ENCODE results near the gene SIGLEC9.
"Not testable (repeated sequence)": the region's sequence is repeated elsewhere in the genome, so short reads cannot be mapped to it uniquely, and the experiment has no call there.

SIGLEC9 gene

DNA sequence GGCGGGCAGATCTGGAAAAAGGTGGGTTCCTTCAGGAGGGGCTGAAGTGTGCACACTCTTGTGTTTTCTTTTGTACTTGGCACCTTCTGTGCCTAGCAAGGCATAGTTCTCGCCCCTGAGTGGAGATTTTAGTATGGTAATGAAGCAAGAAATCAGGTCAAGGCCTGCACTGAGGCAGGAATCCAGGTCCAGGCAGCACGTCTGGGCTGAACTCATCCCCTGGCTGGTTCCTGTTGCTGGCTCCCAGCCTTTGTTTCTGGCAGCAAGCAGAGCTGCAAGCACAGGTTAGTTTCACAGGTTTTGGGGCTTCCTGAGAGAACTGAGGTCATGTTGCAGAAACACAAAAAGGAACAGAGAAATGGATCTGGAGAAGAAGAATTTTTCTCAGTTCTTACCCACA lies 38.6 kb downstream of the SIGLEC9 start:
- no peak overlapping the region for H3K4me3 ChIP-seq (ENCODE audit: low read depth, low read length)
- TF ChIP-seq, protein P1, sequence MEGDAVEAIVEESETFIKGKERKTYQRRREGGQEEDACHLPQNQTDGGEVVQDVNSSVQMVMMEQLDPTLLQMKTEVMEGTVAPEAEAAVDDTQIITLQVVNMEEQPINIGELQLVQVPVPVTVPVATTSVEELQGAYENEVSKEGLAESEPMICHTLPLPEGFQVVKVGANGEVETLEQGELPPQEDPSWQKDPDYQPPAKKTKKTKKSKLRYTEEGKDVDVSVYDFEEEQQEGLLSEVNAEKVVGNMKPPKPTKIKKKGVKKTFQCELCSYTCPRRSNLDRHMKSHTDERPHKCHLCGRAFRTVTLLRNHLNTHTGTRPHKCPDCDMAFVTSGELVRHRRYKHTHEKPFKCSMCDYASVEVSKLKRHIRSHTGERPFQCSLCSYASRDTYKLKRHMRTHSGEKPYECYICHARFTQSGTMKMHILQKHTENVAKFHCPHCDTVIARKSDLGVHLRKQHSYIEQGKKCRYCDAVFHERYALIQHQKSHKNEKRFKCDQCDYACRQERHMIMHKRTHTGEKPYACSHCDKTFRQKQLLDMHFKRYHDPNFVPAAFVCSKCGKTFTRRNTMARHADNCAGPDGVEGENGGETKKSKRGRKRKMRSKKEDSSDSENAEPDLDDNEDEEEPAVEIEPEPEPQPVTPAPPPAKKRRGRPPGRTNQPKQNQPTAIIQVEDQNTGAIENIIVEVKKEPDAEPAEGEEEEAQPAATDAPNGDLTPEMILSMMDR (IDR thresholded peaks at IDR 0.05; ENCODE audit: borderline replicate concordance, insufficient read depth, low read depth, low read length): no peak

DNA sequence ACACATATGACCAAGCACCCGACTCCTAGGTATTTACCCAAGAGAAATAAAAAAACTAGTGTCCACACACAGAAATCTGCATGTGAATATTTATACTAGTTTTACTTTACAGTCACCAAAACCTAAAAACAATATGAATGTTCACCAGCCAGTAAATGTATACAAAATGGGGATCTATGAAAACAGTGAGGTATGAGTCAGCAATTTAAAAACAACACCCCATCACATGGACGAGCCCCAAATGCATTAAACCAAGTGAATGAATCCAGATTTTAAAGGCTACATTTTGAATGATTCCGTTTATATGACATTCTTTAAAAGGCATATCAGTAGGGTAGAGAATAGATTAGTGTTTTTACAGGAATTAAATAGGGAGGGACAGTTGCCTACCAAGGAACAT lies 39.5 kb downstream of the SIGLEC9 start:
- TF ChIP-seq, protein P1 (IDR thresholded peaks at IDR 0.05; ENCODE audit: borderline replicate concordance, insufficient read depth, low read depth, low read length): no peak
- no peak overlapping the region for H3K4me3 ChIP-seq (ENCODE audit: low read depth, low read length)

DNA sequence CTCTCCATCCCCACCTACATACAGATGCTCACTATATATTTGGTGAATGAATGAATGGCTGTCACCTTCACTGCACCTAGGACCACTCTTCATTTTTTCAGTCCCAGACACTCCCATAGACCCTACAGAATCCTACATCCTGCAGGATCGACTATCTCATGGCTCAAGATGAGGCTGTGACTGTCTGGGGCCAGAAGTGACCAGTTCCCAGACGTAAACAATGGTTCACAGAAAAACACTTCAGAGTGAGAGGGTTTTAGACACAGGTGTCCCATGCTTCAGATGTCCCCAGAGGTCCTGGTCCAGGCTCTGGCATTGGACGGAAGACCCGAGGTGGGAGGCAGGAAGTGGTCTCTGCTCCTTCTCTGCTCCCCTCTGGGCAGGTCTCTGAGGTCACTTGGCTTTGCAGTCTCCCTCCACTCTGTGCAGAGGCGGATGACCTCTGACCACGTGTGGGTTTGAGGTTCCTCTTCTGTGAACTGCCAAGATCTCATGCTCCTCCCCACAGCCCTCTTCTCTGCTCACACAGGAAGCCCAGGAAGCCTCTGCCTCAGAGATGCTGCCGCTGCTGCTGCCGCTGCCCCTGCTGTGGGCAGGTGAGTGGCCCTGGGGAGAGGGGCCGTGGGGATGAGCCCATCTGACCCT lies 42.3 kb downstream of the SIGLEC9 start:
- no peak overlapping the region for H3K4me3 ChIP-seq (ENCODE audit: low read depth, low read length)
- TF ChIP-seq, protein P1 (IDR thresholded peaks at IDR 0.05; ENCODE audit: borderline replicate concordance, insufficient read depth, low read depth, low read length): no peak

DNA sequence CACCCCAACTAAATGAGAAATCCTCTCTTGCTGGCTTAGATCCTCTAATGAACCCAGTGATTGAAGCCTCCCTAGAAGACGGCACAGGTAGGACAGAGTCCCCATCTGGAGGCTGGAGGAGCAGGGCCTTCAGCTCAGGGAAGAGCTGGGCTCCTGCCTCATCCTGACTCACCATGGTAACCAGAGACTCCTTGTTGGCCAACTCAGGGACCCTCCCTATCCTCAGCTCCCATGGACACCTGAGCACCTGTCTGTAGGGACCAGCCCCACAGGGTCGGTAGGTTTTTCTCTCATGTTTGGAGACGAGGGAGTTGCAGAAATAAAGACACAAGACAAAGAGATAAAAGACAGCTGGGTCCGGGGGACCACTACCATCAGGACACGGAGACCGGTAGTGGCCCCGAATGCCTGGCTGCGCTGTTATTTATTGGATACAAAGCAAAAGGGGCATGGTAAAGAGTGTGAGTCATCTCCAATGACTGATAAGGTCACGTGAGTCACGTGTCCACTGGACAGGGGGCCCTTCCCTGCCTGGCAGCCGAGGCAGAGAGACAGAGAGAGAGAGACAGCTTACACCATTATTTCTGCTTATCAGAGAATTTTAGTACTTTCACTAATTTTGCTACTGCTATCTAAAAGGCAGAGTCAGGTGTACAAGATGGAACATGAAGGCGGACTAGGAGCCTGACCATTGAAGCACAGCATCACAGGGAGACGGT lies 44.0 kb downstream of the SIGLEC9 start:
- H3K4me3 ChIP-seq (ENCODE audit: low read depth, low read length): no peak overlapping the region
- TF ChIP-seq, protein P1 (IDR thresholded peaks at IDR 0.05; ENCODE audit: borderline replicate concordance, insufficient read depth, low read depth, low read length): no peak

DNA sequence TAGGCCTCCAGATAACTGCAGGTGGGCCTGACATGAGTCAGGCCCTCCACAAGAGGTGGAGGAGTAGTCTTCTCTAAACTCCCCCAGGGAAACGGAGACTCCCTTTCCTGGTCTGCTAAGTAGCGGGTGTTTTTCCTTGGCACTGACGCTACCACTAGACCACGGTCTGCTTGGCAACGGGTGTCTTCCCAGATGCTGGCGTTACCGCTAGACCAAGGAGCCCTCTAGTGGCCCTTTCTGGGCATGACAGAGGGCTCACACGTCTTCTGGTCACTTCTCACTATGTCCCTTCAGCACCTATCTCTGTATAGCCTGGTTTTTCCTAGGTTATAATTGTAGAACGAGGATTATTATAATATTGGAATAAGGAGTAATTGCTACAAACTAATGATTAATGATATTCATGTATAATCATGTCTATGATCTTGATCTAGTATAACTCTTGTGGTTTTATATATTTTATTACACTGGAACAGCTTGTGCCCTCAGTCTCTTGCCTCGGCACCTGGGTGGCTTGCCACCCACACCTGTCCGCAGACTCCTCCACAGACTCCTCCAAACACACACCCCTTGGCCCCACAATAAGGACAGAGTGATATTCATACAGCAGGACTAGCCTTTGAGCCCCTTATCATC lies 44.7 kb downstream of the SIGLEC9 start:
- not testable (repeated sequence) for H3K4me3 ChIP-seq (ENCODE audit: low read depth, low read length)

DNA sequence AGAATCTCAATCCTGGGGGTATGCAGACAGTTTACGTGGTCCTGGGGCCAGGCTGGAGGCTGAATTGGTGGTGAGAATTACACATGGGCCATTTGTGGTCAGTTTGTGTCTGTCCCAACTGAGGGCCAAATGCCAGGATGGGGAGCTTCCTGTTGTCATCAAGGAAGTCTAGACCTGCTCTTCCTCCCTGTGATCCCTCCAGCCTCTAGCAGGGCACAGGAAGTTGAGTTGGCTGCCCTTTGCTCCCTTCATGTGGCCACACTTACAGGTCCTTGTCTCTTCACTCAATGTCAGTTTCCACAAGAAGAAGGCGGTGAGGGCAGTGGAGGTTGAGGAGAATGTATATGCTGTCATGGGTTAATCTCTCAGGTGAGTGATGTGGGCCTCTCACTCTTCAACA lies 47.5 kb downstream of the SIGLEC9 start:
- no peak overlapping the region for H3K4me3 ChIP-seq (ENCODE audit: low read depth, low read length)
- TF ChIP-seq, protein P1 (IDR thresholded peaks at IDR 0.05; ENCODE audit: borderline replicate concordance, insufficient read depth, low read depth, low read length): no peak

More for the DNA sequence above, 44.7 kb downstream of the SIGLEC9 start:
- TF ChIP-seq, protein P1 (IDR thresholded peaks at IDR 0.05; ENCODE audit: borderline replicate concordance, insufficient read depth, low read depth, low read length): peak; percentile 79

All from GM12875 (cell line).